Lower leg skin (tissue), 3 donors: ENCODE measurements around the gene TULP4.

Experiments used
- CTCF ChIP-seq, 3 donors: fragments of 450-650 bp; IDR thresholded peaks; one replicate each; pipeline ENCODE4 v1.5.1; 2016; ENCODE audit warnings: antibody characterized with exemption in 3 of 3, mild to moderate bottlenecking in 3 of 3, moderate library complexity in 2 of 3
- POLR2A ChIP-seq, 2 donors: fragments of 450-650 bp; IDR thresholded peaks; one replicate each; pipeline ENCODE4 v1.6.1; 2016 to 2017; ENCODE audit warnings: antibody characterized with exemption in 2 of 2, mild to moderate bottlenecking in 1 of 2, moderate library complexity in 1 of 2

- TF ChIP-seq POLR2A (IDR thresholded peaks at IDR 0.05) (no peak), CTCF (IDR thresholded peaks at IDR 0.05) (no peak)
Observed at GRCh38 chr6:158438226-158438625, 126.0 kb downstream of the TULP4 start.
